ENCODE data around the gene TBL1Y. TPM values are rescaled to one million over a fixed set of nuclear protein-coding genes. Genes with fewer than 3 reads are reported as not detected.

TBL1Y gene
- total RNA-seq, 1 donor from 2014 or later: not detected

- intact Hi-C loops (cut with micrococcal nuclease): no loop called here
- Histone ChIP-seq H3K36me3 (no peaks in the 10 kb centered on the region), H3K27ac (replicated peaks) (no peak overlapping the region), H3K9me3 (replicated peaks) (no peaks in the 10 kb centered on the region), H3K4me3 (no peak overlapping the region), H3K4me1 (no peaks in the 10 kb centered on the region), H3K27me3 (ENCODE audit: low read depth) (no peaks in the 10 kb centered on the region)
- TF ChIP-seq CTCF (IDR thresholded peaks at IDR 0.05; ENCODE audit: borderline replicate concordance): no peak
- DNase-seq: no peak
Observed at GRCh38 chrY:7097021-7097420, 186.5 kb downstream of the TBL1Y start.

- H3K4me1 ChIP-seq: no peaks in the 10 kb centered on the region
- no peaks in the 10 kb centered on the region for H3K9me3 ChIP-seq (replicated peaks)
- no peak for TF ChIP-seq CTCF (IDR thresholded peaks at IDR 0.05; ENCODE audit: borderline replicate concordance)
- no peak overlapping the region for H3K27ac ChIP-seq (replicated peaks)
- H3K27me3 ChIP-seq (ENCODE audit: low read depth): no peaks in the 10 kb centered on the region
- DNase-seq: no peak
- H3K4me3 ChIP-seq: no peak overlapping the region
- intact Hi-C loops (cut with micrococcal nuclease): no loop called here
- no peaks in the 10 kb centered on the region for H3K36me3 ChIP-seq
Observed at GRCh38 chrY:7099742-7100141, 189.2 kb downstream of the TBL1Y start.

- no peak for DNase-seq
- Histone ChIP-seq H3K36me3 (no peaks in the 10 kb centered on the region), H3K27me3 (ENCODE audit: low read depth) (no peaks in the 10 kb centered on the region), H3K4me1 (no peaks in the 10 kb centered on the region), H3K27ac (replicated peaks) (no peak overlapping the region), H3K9me3 (replicated peaks) (no peaks in the 10 kb centered on the region), H3K4me3 (no peak overlapping the region)
- intact Hi-C loops (cut with micrococcal nuclease): no loop called here
- TF ChIP-seq CTCF (IDR thresholded peaks at IDR 0.05; ENCODE audit: borderline replicate concordance): no peak
Observed at GRCh38 chrY:7102680-7103079, 192.2 kb downstream of the TBL1Y start.

- intact Hi-C loops (cut with micrococcal nuclease): no loop called here
Observed at GRCh38 chrY:7107179-7107578, 196.7 kb downstream of the TBL1Y start.

GRCh38 chrY:7110086-7110485 is 199.6 kb downstream of the TBL1Y start:
- no peaks in the 10 kb centered on the region for H3K9me3 ChIP-seq (replicated peaks)
- no peak overlapping the region for H3K27ac ChIP-seq (replicated peaks)
- no peaks in the 10 kb centered on the region for H3K4me1 ChIP-seq
- H3K27me3 ChIP-seq (ENCODE audit: low read depth): no peaks in the 10 kb centered on the region
- TF ChIP-seq CTCF (IDR thresholded peaks at IDR 0.05; ENCODE audit: borderline replicate concordance): no peak
- intact Hi-C loops (cut with micrococcal nuclease): no loop called here
- H3K36me3 ChIP-seq: no peaks in the 10 kb centered on the region
- no peak for DNase-seq
- no peak overlapping the region for H3K4me3 ChIP-seq

More at GRCh38 chrY:7107179-7107578, 196.7 kb downstream of the TBL1Y start:
- H3K27me3 ChIP-seq (ENCODE audit: low read depth): no peaks in the 10 kb centered on the region
- H3K4me3 ChIP-seq: no peak overlapping the region
- TF ChIP-seq CTCF (IDR thresholded peaks at IDR 0.05; ENCODE audit: borderline replicate concordance): no peak
- no peaks in the 10 kb centered on the region for H3K4me1 ChIP-seq
- no peaks in the 10 kb centered on the region for H3K9me3 ChIP-seq (replicated peaks)
- DNase-seq: no peak
- no peak overlapping the region for H3K27ac ChIP-seq (replicated peaks)
- no peaks in the 10 kb centered on the region for H3K36me3 ChIP-seq

GRCh38 chrY:7115871-7116270 is 205.4 kb downstream of the TBL1Y start:
- no peaks in the 10 kb centered on the region for H3K4me1 ChIP-seq
- H3K27ac ChIP-seq (replicated peaks): no peak overlapping the region
- no peaks in the 10 kb centered on the region for H3K27me3 ChIP-seq (ENCODE audit: low read depth)
- TF ChIP-seq CTCF (IDR thresholded peaks at IDR 0.05; ENCODE audit: borderline replicate concordance): no peak
- H3K9me3 ChIP-seq (replicated peaks): no peaks in the 10 kb centered on the region
- H3K4me3 ChIP-seq: no peak overlapping the region
- DNase-seq: no peak
- no peaks in the 10 kb centered on the region for H3K36me3 ChIP-seq
- intact Hi-C loops (cut with micrococcal nuclease): no loop called here

Measured in left ventricle myocardium inferior (tissue), 1 donor.